Hepatic stellate cell (primary cell): ENCODE data around the gene EMILIN1.
A peak's percentile ranks its signal among the peaks of the same experiment; 100 is the strongest.

Experiments
- DNase-seq: peaks from one replicate; pipeline ENCODE4 v3.0.0; 2011; ENCODE audit warnings: low spot score

The EMILIN1 gene

GRCh38 chr2:27123302-27124150 lies 45.1 kb downstream of the EMILIN1 start, which contains the start of gene ABHD1:
ABHD1 (plus strand) TSS chr2:27123815; CDS start chr2:27123949, 134 bp downstream.
- DNase-seq = peak; percentile 54

GRCh38 chr2:27125104-27125503 lies 46.7 kb downstream of the EMILIN1 start:
- DNase-seq = no peak

DNA sequence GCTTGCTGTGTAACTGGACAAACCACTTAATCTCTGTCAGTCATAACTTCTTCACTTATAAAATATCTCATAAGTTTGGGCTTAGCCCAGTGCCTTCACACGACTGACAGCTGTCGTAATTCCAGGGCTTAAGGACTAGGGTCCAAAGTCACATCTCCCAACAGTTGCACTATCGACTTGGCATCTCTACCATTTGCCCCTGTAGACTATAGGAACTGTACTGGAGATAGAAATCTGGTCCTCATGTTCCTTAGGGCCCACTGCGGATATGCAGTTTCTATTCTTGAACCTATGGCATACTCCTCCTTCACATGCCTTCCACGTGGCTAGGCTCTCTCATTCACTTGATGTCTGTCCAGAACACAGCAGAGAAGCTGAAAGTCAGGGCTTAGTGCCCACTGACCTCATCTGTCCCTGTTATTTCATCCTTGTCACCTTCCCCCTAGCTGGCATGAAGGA lies 47.9 kb downstream of the EMILIN1 start:
- no peak for DNase-seq

- DNase-seq = no peak
These were observed 49.7 kb downstream of the EMILIN1 start for GRCh38 chr2:27127883-27128667.

- DNase-seq = no peak
These were observed 50.5 kb downstream of the EMILIN1 start for GRCh38 chr2:27128668-27129571.

GRCh38 chr2:27130396-27130795 lies 52.0 kb downstream of the EMILIN1 start:
- no peak for DNase-seq

- no peak for DNase-seq
These were observed 53.0 kb downstream of the EMILIN1 start for GRCh38 chr2:27131429-27131828.

- DNase-seq = peak; percentile 31
These were observed 54.9 kb downstream of the EMILIN1 start for GRCh38 chr2:27133195-27133875.

GRCh38 chr2:27133905-27134780 lies 55.7 kb downstream of the EMILIN1 start, which contains the start of gene PREB:
PREB (minus strand) TSS chr2:27134636; CDS start chr2:27134421, 215 bp downstream.
- DNase-seq = peak; percentile 99

DNA sequence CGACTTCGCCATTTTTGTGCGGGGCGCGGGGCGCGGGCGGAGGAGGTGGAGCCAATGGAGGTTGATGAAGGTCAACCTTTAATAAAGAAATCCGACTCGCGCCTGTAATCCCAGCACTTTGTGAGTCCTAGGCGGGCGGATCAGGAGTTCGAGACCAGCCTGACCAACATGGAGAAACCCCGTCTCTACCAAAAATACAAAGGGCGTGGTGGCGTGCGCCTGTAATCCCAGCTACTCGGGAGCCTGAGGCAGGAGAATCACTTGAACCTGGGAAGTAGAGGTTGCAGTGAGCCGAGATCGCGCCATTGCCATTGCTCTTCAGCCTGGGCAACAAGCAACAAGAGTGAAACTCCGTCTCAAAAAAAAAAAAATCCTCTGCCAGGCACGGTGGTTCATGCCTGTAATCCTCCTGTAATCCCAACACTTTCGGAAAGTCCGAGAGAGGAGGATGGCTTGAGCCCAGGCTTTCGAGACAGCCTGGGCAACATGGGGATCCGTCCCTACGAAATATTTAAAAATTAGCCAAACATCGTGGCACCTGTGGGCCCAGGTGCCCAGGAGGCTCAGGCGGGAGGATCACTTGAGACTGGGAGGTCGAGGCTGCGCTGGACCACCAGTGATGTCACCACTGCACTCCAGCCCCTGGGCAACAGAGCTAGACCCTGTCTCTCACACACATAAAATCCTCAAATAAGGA lies 56.5 kb downstream of the EMILIN1 start:
- DNase-seq = no peak

GRCh38 chr2:27135478-27135955 lies 57.1 kb downstream of the EMILIN1 start:
- no peak for DNase-seq
